GF-D8 (cell line): ENCODE results near the gene SH3BP4.
"Not testable (repeated sequence)": the region's sequence is repeated elsewhere in the genome, so short reads cannot be mapped to it uniquely, and the experiment has no call there.

Source experiments
- DNase-seq: peaks from one replicate; lab custom pipeline; 2025; lab: John Stamatoyannopoulos, UW

Gene SH3BP4

GRCh38 chr2:235017441-235017840 is 65.6 kb downstream of the SH3BP4 start:
- DNase-seq: no peak

DNA sequence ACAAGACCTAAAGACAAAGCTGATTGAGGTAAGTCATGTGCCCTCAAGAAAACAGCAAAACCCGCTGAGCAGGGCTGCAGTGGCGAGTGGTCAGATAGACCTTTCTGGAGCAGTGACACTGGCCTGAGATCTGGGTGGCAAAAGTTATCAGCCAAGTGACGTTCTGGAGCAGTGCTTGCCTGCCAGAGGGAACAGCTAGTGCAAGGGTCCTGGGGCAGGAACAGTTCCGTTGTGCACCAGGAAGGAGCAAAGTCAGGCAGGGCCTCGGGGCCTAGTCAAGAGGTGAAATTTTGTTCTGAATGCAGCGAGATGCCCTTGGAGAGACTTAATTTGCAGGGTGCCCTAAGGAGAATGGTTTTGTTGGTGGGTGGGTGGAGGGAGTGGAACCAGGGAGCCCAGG is 67.0 kb downstream of the SH3BP4 start:
- no peak for DNase-seq

DNA sequence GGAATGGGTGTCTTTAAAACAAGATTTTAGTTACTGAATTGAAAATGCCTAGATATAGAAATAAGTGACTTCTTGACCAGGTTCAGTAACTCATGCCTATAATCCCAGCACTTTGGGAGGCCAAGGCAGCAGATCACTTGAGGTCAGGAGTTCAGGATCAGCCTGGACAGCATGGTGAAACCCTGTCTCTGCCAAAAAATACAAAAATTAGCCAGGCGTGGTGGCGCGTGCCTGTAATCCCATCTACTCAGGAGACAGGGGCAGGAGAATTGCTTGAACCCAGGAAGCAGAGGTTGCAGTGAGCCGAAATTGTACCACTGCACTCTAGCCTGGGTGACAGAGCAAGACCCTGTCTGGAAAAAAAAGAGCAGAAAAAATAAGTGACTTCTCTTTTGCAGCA is 68.3 kb downstream of the SH3BP4 start:
- DNase-seq: not testable (repeated sequence)

GRCh38 chr2:235021752-235022151 is 69.9 kb downstream of the SH3BP4 start:
- DNase-seq: no peak

DNA sequence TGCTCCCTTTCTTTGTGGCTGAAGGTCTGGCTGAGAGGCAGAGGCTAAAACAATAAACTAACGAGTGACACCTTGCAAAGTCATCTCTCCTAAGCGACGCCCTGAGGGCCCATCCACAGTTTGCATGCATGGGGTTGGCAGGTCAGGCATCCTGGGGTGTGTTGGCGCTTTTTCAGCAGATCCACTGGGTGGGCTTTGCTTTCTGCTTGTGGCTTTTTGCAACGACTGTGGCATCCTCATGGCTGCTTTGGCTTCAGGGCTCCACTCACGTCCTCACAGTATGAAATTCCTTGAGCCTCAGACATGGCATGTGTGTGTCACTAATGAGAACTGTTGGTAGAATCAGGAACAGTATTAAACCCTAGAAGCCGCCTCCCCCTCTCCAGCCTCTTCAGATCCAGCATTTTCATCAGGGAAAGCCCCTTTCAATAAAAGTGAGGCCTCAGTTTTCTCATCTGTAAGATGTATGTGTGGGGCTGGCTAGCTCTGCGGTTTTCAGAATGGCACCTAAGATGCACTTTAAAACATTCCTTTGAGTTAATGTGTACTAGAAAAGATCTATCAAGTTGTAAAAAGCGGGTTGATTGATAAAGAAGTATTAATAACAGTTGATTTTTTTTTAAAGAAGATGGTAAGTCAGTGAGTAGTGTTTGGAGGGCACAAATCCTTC is 72.5 kb downstream of the SH3BP4 start:
- DNase-seq: no peak

GRCh38 chr2:235024931-235025773 is 73.3 kb downstream of the SH3BP4 start:
- DNase-seq: no peak

- no peak for DNase-seq
Measured at GRCh38 chr2:235025800-235026536, 74.2 kb downstream of the SH3BP4 start.

GRCh38 chr2:235026649-235027557 is 75.1 kb downstream of the SH3BP4 start:
- no peak for DNase-seq

DNA sequence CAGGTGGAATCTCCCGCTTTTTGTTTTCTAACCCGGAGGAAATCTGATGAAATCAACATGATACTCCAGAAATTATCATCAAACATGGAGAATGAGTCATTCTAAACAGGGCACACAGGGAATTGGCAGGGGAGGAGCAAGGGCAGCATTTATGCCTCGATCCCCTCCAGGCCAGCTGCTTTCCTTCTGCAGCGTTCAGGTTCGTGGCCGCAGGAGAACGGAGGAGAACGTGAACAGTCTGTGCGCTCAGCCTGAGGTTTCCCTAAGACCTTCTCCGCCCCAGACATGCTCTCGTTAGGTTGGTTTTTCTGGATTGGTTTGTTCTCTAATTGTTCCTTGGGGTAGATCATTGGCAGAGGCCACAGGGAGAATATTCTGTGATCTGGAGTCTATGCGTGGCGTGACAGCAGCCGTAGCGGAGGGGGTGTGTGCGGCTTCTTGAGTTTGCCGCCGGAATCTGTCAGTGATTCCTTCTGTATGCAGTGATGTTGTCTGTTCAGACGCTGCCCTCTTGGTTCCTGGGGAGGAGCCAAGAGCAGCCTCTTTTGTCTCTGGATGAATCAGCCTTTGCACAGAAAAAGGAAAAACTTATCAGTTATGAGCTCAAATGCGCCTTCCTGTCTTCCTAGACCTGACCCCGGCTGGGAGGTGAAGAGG is 75.9 kb downstream of the SH3BP4 start:
- DNase-seq: no peak

GRCh38 chr2:235028646-235029045 is 76.8 kb downstream of the SH3BP4 start:
- no peak for DNase-seq

DNA sequence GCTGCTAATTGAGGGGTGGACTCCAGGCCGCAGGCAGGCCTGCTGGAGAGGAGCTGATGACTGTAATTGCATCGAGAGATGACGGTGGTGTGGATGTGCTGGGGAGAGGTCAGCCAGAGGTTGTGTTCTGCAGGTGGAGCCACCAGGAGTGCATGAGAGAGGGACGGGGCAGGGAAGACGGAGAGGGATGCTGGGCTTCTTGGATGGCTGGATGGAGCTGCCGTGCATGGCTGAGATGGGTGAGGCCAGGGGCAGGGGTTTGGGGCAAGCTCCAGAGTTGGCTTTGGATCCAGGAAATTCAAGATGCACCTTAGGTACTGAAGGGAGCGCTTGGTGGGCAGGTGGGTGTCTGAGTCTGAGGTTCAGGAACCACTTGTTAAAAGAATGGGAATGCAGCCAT is 77.2 kb downstream of the SH3BP4 start:
- no peak for DNase-seq

DNA sequence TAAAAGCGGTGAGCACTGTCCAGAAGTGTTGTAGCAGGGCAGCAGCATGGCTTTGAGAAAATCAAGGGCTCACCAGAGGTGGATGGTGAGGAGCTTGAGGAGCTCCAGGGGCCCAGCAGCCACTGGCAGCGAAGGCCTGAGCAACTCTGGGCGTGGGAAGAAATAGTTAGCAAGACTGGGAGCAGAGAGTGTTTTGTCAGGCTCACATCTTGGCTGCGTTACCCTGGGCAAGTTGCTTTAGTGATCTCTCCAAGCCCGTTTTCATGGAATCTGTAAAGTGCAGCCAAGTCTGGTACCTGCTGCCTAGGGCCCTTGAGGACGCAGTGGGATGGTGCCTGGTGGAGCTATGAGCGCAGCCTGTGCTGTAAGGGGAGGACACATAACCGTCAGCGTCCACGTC is 78.3 kb downstream of the SH3BP4 start:
- no peak for DNase-seq

DNA sequence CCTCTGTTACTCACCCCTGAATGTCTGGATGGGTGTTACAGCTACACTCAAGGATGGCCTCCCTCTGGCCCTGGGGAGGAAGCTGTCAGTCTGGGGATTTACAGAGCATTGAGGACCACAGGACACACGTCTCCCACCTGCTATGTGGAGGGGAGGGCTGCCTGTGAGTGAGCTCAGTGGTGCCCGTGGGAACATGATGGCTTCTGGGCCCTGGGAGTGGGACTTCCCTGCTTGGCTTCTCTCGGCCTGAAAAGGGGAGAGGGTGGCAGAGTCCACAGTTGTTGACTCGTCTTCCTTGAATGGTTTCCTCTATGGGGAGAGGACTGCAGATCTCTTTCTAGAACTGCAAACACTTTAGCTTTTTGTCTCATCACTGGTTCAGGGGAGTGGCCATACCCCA is 79.1 kb downstream of the SH3BP4 start:
- DNase-seq: no peak

- no peak for DNase-seq
Measured at GRCh38 chr2:235031686-235032373, 80.0 kb downstream of the SH3BP4 start.

GRCh38 chr2:235032466-235032865 is 80.6 kb downstream of the SH3BP4 start:
- DNase-seq: no peak

- no peak for DNase-seq
Measured at GRCh38 chr2:235032949-235033348, 81.1 kb downstream of the SH3BP4 start.

DNA sequence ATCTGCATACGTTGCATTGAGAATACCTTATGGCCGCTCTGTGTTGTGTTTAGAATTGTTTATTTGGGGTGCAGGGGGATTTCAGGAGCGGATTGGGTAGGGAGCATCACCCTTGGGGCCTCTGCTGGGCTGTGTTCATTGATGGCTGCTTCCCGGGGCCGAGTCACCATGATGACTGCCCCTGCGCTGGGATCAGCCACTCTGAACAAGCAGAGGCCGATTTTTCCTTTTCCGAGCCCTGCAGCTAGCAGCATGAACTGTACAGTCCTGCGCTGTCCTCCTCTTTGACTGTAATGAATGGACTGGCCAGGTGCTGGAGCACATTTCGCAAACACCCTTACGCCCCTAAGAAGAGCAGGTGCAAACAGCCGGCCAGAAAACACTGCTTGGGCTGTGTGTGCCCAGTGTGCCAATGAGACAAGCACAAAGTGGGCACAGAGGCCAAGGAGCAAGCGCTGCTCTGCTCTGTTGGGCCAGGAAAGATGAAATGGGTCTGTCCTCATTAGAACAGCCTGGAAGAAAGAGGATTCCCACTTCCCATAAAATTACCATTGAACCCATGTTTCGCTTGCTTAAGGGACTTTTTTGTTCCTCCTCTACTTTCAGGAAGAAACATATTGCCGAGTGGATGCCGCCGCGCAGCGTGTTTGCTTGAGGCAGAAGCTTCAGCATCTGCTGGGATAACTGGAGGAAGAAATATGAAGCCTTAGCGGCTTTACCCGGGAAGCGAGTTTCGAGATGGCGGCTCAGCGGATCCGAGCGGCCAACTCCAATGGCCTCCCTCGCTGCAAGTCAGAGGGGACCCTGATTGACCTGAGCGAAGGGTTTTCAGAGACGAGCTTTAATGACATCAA is 82.7 kb downstream of the SH3BP4 start:
- DNase-seq: no peak

- DNase-seq: no peak
Measured at GRCh38 chr2:235037604-235038166, 85.9 kb downstream of the SH3BP4 start.

DNA sequence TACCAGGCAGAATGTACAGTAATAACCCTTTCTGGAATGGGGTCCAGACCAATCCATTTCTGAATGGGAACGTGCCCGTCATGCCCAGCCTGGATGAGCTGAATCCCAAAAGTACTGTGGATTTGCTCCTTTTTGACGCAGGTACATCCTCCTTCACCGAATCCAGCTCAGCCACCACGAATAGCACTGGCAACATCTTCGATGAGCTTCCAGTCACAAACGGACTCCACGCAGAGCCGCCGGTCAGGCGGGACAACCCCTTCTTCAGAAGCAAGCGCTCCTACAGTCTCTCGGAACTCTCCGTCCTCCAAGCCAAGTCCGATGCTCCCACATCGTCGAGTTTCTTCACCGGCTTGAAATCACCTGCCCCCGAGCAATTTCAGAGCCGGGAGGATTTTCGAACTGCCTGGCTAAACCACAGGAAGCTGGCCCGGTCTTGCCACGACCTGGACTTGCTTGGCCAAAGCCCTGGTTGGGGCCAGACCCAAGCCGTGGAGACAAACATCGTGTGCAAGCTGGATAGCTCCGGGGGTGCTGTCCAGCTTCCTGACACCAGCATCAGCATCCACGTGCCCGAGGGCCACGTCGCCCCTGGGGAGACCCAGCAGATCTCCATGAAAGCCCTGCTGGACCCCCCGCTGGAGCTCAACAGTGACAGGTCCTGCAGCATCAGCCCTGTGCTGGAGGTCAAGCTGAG is 89.6 kb downstream of the SH3BP4 start:
- DNase-seq: no peak
